PC-9 (cell line): Measurements from ENCODE around the gene PKN2. TPM values are rescaled to one million over a fixed set of nuclear protein-coding genes. Genes with fewer than 3 reads are reported as not detected.

Experiments
- BruUV-seq: library from RNA; stranded (reverse); fragments of 400-500 nt; replicated peaks from 2 replicates; lab custom pipeline; 2021; lab: Mats Ljungman, UMichigan
- CTCF ChIA-PET: fragments of 300-600 bp; sonication (Branson Sonifier 250); formaldehyde crosslinking; loops from one replicate; lab custom pipeline; 2022; ENCODE audit warnings: antibody characterized with exemption; lab: Charles Lee
- POLR2A ChIA-PET: fragments of 300-600 bp; sonication (Branson Sonifier 250); formaldehyde crosslinking; loops from one replicate; lab custom pipeline; 2022; ENCODE audit warnings: antibody characterized with exemption; ENCODE audit not compliant: unreplicated experiment; lab: Charles Lee
- DNase-seq, 2 experiments: peaks; one replicate each; pipeline versions ENCODE4 v3.0.0 to v3.0.0-alpha.2; 2015 to 2022; ENCODE audit warnings: mixed read lengths in 1 of 2
- H2AFZ ChIP-seq: fragments of 200-600 bp; sonication (generic); 2 replicates; pipeline ENCODE4 v1.8.1; 2017; ENCODE audit warnings: antibody characterized with exemption
- H3F3A ChIP-seq: fragments of 200-600 bp; sonication (generic); 2 replicates; pipeline ENCODE4 v1.8.1; 2017; ENCODE audit warnings: antibody characterized with exemption, mild to moderate bottlenecking, low read depth; ENCODE audit not compliant: insufficient read depth
- H3K27ac ChIP-seq: fragments of 200-600 bp; sonication (generic); 2 replicates; pipeline ENCODE4 v1.6.1; 2016; ENCODE audit warnings: mixed run types
- H3K27me3 ChIP-seq: fragments of 200-600 bp; sonication (generic); 2 replicates; pipeline ENCODE4 v1.6.1; 2016; ENCODE audit warnings: low read depth, mixed run types; ENCODE audit not compliant: insufficient read depth
- H3K36me3 ChIP-seq: fragments of 200-600 bp; sonication (generic); 2 replicates; pipeline ENCODE4 v1.6.1; 2016; ENCODE audit warnings: low read depth, mixed run types
- H3K4me1 ChIP-seq: fragments of 200-600 bp; sonication (generic); replicated peaks from 2 replicates; pipeline ENCODE4 v1.6.1; 2016; ENCODE audit warnings: mixed run types; ENCODE audit not compliant: insufficient read depth
- H3K4me2 ChIP-seq: fragments of 200-600 bp; sonication (generic); 2 replicates; pipeline ENCODE4 v1.6.1; 2017; ENCODE audit warnings: mixed run types
- H3K4me3 ChIP-seq: fragments of 200-600 bp; sonication (generic); 2 replicates; pipeline ENCODE4 v1.6.1; 2016; ENCODE audit warnings: mixed run types
- H3K79me2 ChIP-seq: fragments of 200-600 bp; sonication (generic); 2 replicates; pipeline ENCODE4 v1.6.1; 2017; ENCODE audit warnings: low read depth, mixed run types
- H3K9me2 ChIP-seq: fragments of 200-600 bp; sonication (generic); 2 replicates; pipeline ENCODE4 v1.8.1; 2017; ENCODE audit warnings: mild to moderate bottlenecking; ENCODE audit not compliant: insufficient read depth
- H3K9me3 ChIP-seq: fragments of 200-600 bp; sonication (generic); 2 replicates; pipeline ENCODE4 v1.8.1; 2016; ENCODE audit warnings: low read depth; ENCODE audit not compliant: insufficient read depth
- H4K20me1 ChIP-seq: fragments of 200-600 bp; sonication (generic); 2 replicates; pipeline ENCODE4 v1.8.1; 2017; ENCODE audit not compliant: insufficient read depth
- CTCF ChIP-seq: fragments of 200-600 bp; sonication (generic); conservative IDR thresholded peaks from 2 replicates; pipeline ENCODE4 v1.6.1; 2017; ENCODE audit warnings: mixed run types, antibody characterized with exemption, mild to moderate bottlenecking, moderate library complexity
- EZH2 ChIP-seq: fragments of 200-600 bp; sonication (generic); IDR thresholded peaks from 2 replicates; pipeline ENCODE4 v1.8.0; 2017; ENCODE audit warnings: antibody characterized with exemption, low read depth
- intact Hi-C: fragments of 100-400 bp; cut with micrococcal nuclease; formaldehyde crosslinking; loops from one replicate; pipeline ENCODE4 v1.10.0; 2022; ENCODE audit not compliant: unreplicated experiment
- total RNA-seq: library from RNA; stranded (reverse); gene quantifications from 2 replicates; pipeline ENCODE4 v1.2.3, GENCODE V29; 2021

The PKN2 gene
- total RNA-seq, 1 experiment from 2014 or later: 79.3 TPM

GRCh38 chr1:88670462-88670861, 13.6 kb upstream of the PKN2 start:
- intact Hi-C loops: no loop called here
- no peaks in the 10 kb centered on the region for H3F3A ChIP-seq
- H3K36me3 ChIP-seq: no peaks in the 10 kb centered on the region
- ChIA-PET POLR2A (no interaction called here), CTCF (no interaction called here)
- no TSS peak for BruUV-seq
- no peak overlapping the region for H3K27ac ChIP-seq
- no peaks in the 10 kb centered on the region for H3K79me2 ChIP-seq
- no peak for DNase-seq
- no peak overlapping the region for H3K4me3 ChIP-seq
- H3K4me2 ChIP-seq: no peak overlapping the region
- H3K9me3 ChIP-seq: no peaks in the 10 kb centered on the region
- no peaks in the 10 kb centered on the region for H3K27me3 ChIP-seq
- H3K4me1 ChIP-seq: no peaks in the 10 kb centered on the region
- H2AFZ ChIP-seq: no peak overlapping the region
- H3K9me2 ChIP-seq: 0 out of 2 replicates have a peak, but pooled peaks cover 5% of the 10 kb centered on the region
- TF ChIP-seq CTCF (no peak), EZH2 (no peak)
- H4K20me1 ChIP-seq: no peaks in the 10 kb centered on the region

- intact Hi-C loops: no loop called here
- no peaks in the 10 kb centered on the region for H4K20me1 ChIP-seq
- H3K9me2 ChIP-seq: 0 out of 2 replicates have a peak, but pooled peaks cover 5% of the 10 kb centered on the region
- no peak overlapping the region for H3K27ac ChIP-seq
- CTCF ChIA-PET: interaction anchor here (0.5 kb wide), 1 partner anchor 202 kb away, joined by 5 read pairs; no protein-coding TSS in a partner anchor
- POLR2A ChIA-PET: interaction anchor here (0.6 kb wide), 2 partner anchors 112 to 345 kb away, joined by 3 to 4 read pairs; no protein-coding TSS in a partner anchor
- H3K9me3 ChIP-seq: no peaks in the 10 kb centered on the region
- H3F3A ChIP-seq: no peaks in the 10 kb centered on the region
- TF ChIP-seq EZH2 (no peak), CTCF (no peak)
- no TSS peak for BruUV-seq
- no peak overlapping the region for H2AFZ ChIP-seq
- no peaks in the 10 kb centered on the region for H3K36me3 ChIP-seq
- no peak overlapping the region for H3K4me2 ChIP-seq
- no peaks in the 10 kb centered on the region for H3K27me3 ChIP-seq
- no peak overlapping the region for H3K4me3 ChIP-seq
- no peaks in the 10 kb centered on the region for H3K79me2 ChIP-seq
- H3K4me1 ChIP-seq: no peaks in the 10 kb centered on the region
- DNase-seq: no peak
These were observed 10.6 kb upstream of the PKN2 start for GRCh38 chr1:88673446-88673845.

- Histone ChIP-seq H3K4me2 (no peak overlapping the region), H2AFZ (no peak overlapping the region), H3K27me3 (no peaks in the 10 kb centered on the region), H3K4me3 (no peak overlapping the region), H3F3A (peaks cover 10% of the 10 kb centered on the region), H3K4me1 (peaks cover 14% of the 10 kb centered on the region), H3K27ac (no peak overlapping the region), H3K9me3 (no peaks in the 10 kb centered on the region), H3K9me2 (no peaks in the 10 kb centered on the region), H3K79me2 (peaks cover 16% of the 10 kb centered on the region; the same call in 1 of the 2 replicates), H3K36me3 (no peaks in the 10 kb centered on the region), H4K20me1 (no peaks in the 10 kb centered on the region)
- no peak for DNase-seq
- ChIA-PET POLR2A (no interaction called here), CTCF (no interaction called here)
- TF ChIP-seq EZH2 (no peak), CTCF (no peak)
- no TSS peak for BruUV-seq
- intact Hi-C loops: no loop called here
These were observed 5.7 kb upstream of the PKN2 start for GRCh38 chr1:88678405-88678804.
